ENCODE results near the gene TKTL1. TPM values are rescaled to one million over a fixed set of nuclear protein-coding genes. Genes with fewer than 3 reads are reported as not detected.
"Not testable (repeated sequence)": the region's sequence is repeated elsewhere in the genome, so short reads cannot be mapped to it uniquely, and the experiment has no call there.

The TKTL1 gene
- total RNA-seq, 1 experiment from 2014 or later = not detected

GRCh38 chrX:154333837-154334271, 38.3 kb downstream of the TKTL1 start:
- no peak for DNase-seq (ENCODE audit: low spot score)
- in situ Hi-C loops (cut with HindIII; ENCODE audit: low sequenced_read_pairs) = no loop called here

- no peak for DNase-seq (ENCODE audit: low spot score)
- in situ Hi-C loops (cut with HindIII; ENCODE audit: low sequenced_read_pairs) = no loop called here
These were observed 38.9 kb downstream of the TKTL1 start for GRCh38 chrX:154334496-154334895.

GRCh38 chrX:154341399-154342298, 46.1 kb downstream of the TKTL1 start:
- in situ Hi-C loops (cut with HindIII; ENCODE audit: low sequenced_read_pairs); DNase-seq (ENCODE audit: low spot score): not testable (repeated sequence)

- in situ Hi-C loops (cut with HindIII; ENCODE audit: low sequenced_read_pairs); DNase-seq (ENCODE audit: low spot score): not testable (repeated sequence)
These were observed 47.5 kb downstream of the TKTL1 start for GRCh38 chrX:154343063-154343462.

- DNase-seq (ENCODE audit: low spot score); in situ Hi-C loops (cut with HindIII; ENCODE audit: low sequenced_read_pairs): not testable (repeated sequence)
These were observed 48.0 kb downstream of the TKTL1 start for GRCh38 chrX:154343620-154344019.

- no peak for DNase-seq (ENCODE audit: low spot score)
- in situ Hi-C loops (cut with HindIII; ENCODE audit: low sequenced_read_pairs) = no loop called here
These were observed 52.5 kb downstream of the TKTL1 start for GRCh38 chrX:154348114-154348531.

GRCh38 chrX:154348646-154349358, 53.2 kb downstream of the TKTL1 start:
- no peak for DNase-seq (ENCODE audit: low spot score)
- in situ Hi-C loops (cut with HindIII; ENCODE audit: low sequenced_read_pairs) = no loop called here

- in situ Hi-C loops (cut with HindIII; ENCODE audit: low sequenced_read_pairs) = no loop called here
- no peak for DNase-seq (ENCODE audit: low spot score)
These were observed 53.9 kb downstream of the TKTL1 start for GRCh38 chrX:154349359-154349935.

GRCh38 chrX:154349979-154350378, 54.4 kb downstream of the TKTL1 start:
- DNase-seq (ENCODE audit: low spot score) = no peak
- in situ Hi-C loops (cut with HindIII; ENCODE audit: low sequenced_read_pairs) = no loop called here

- no peak for DNase-seq (ENCODE audit: low spot score)
- in situ Hi-C loops (cut with HindIII; ENCODE audit: low sequenced_read_pairs) = no loop called here
These were observed 55.0 kb downstream of the TKTL1 start for GRCh38 chrX:154350429-154351182.

- in situ Hi-C loops (cut with HindIII; ENCODE audit: low sequenced_read_pairs) = no loop called here
- no peak for DNase-seq (ENCODE audit: low spot score)
These were observed 55.8 kb downstream of the TKTL1 start for GRCh38 chrX:154351183-154352011.

GRCh38 chrX:154352012-154352401, 56.4 kb downstream of the TKTL1 start:
- DNase-seq (ENCODE audit: low spot score) = no peak
- in situ Hi-C loops (cut with HindIII; ENCODE audit: low sequenced_read_pairs) = no loop called here

GRCh38 chrX:154352466-154352865, 56.9 kb downstream of the TKTL1 start:
- DNase-seq (ENCODE audit: low spot score) = no peak
- in situ Hi-C loops (cut with HindIII; ENCODE audit: low sequenced_read_pairs) = no loop called here

GRCh38 chrX:154353172-154353843, 57.7 kb downstream of the TKTL1 start:
- in situ Hi-C loops (cut with HindIII; ENCODE audit: low sequenced_read_pairs) = no loop called here

GRCh38 chrX:154354013-154354412, 58.4 kb downstream of the TKTL1 start:
- no peak for DNase-seq (ENCODE audit: low spot score)
- in situ Hi-C loops (cut with HindIII; ENCODE audit: low sequenced_read_pairs) = no loop called here

More at GRCh38 chrX:154353172-154353843, 57.7 kb downstream of the TKTL1 start:
- DNase-seq (ENCODE audit: low spot score) = no peak

GRCh38 chrX:154354516-154354915, 58.9 kb downstream of the TKTL1 start:
- no peak for DNase-seq (ENCODE audit: low spot score)
- in situ Hi-C loops (cut with HindIII; ENCODE audit: low sequenced_read_pairs) = no loop called here

- in situ Hi-C loops (cut with HindIII; ENCODE audit: low sequenced_read_pairs) = no loop called here
- DNase-seq (ENCODE audit: low spot score) = no peak
These were observed 59.6 kb downstream of the TKTL1 start for GRCh38 chrX:154355094-154355775.

Data from G401 (cell line).